Stimulated activated effector memory CD8-positive, alpha-beta T cell treated with anti-CD3 and anti-CD28 coated beads, Interleukin-12 subunit alpha, Interleukin-12 subunit beta, amount 100 ng/mL, for 72 hours (primary cell): ENCODE data around the gene GDF10.

Experiments
- ATAC-seq: fragments of 150-1000 bp; cut with Tn5 transposase; 2 replicates; pipeline ENCODE4 v1.10.0; 2021
- DNase-seq, 2 donors: peaks; one replicate each; pipeline ENCODE4 v3.0.0; 2021 to 2022; ENCODE audit warnings: low spot score in 2 of 2
- H3K27ac Mint-ChIP-seq: one replicate; pipeline ENCODE4 v1.8.0; 2022; ENCODE audit warnings: mild to moderate bottlenecking, mixed read lengths
- H3K36me3 Mint-ChIP-seq: one replicate; pipeline ENCODE4 v1.8.0; 2022; ENCODE audit warnings: mild to moderate bottlenecking, mixed read lengths
- H3K4me1 Mint-ChIP-seq: one replicate; pipeline ENCODE4 v1.8.0; 2022; ENCODE audit warnings: mixed read lengths
- H3K4me3 Mint-ChIP-seq: one replicate; pipeline ENCODE4 v1.8.0; 2022; ENCODE audit warnings: mild to moderate bottlenecking, mixed read lengths
- H3K9me3 Mint-ChIP-seq: one replicate; pipeline ENCODE4 v1.8.0; 2022; ENCODE audit warnings: mixed read lengths

Gene GDF10

DNA sequence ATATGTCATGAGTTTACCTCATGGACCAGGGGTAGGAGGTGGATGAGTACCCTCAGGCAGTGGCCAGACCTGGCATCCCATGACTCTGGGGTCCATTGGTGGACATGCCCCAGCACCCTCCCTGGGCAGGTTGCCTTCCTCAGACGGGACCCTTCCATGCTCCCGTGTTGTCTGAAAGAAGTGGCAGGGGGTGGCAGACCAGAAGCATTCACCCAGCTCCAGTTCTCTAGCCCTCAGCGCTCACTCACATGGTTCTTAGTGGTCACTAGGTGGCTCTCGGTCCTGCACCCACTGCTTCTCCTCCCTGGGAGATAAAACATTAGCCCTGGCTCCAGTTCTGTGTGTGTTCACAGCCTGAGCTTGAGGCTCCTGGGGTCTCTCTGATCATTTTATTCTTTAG, 54.2 kb downstream of the GDF10 start:
- no peak overlapping the region for H3K27ac Mint-ChIP-seq
- ATAC-seq (no peak), DNase-seq (no peak)
- H3K4me1 Mint-ChIP-seq, result no peaks in the 10 kb centered on the region
- no peaks in the 10 kb centered on the region for H3K9me3 Mint-ChIP-seq
- H3K4me3 Mint-ChIP-seq, result no peak overlapping the region
- no peaks in the 10 kb centered on the region for H3K36me3 Mint-ChIP-seq

DNA sequence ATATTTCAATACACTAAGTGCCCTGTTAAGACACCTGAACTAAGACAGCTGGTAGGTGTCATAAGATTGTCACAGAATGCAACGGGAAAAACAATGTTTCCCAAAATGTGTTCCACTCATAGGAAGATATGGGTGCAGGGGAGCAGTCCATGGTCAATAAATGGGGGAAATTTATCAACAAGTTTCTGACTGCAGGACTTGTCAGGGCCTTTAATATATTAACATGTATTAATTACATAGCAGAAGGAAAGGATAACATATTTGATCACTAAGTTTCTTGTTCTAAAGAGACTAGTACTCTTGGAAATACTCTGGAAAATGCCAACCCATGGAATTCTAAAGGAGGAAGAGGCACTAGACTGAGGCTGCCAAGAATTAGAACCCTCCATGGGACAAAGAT, 54.9 kb downstream of the GDF10 start:
- DNase-seq, result no peak
- Mint-ChIP-seq H3K4me3 (no peak overlapping the region), H3K4me1 (no peaks in the 10 kb centered on the region), H3K9me3 (no peaks in the 10 kb centered on the region), H3K27ac (no peak overlapping the region), H3K36me3 (no peaks in the 10 kb centered on the region)
- no peak for ATAC-seq

DNA sequence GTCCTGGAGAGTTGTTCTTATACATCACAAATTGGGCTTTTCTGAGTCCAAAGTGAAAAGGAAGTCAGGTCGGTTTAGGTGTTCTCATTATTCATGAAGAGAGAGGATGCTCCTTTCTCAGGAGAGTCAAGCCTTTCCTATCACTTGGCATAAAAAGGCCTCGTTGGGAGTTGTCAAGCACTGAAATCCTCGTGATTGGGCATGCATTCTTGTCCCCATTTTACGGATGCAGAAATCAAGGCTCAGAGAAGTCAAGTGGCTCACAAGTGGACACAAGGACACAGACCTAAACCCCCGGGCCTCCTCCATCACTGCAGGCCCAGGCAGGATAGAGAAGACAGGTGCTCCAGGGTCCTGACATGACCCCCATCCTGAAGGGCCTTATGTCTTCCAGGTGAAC, 56.7 kb downstream of the GDF10 start:
- Mint-ChIP-seq H3K4me3 (no peak overlapping the region), H3K36me3 (no peaks in the 10 kb centered on the region), H3K9me3 (no peaks in the 10 kb centered on the region), H3K4me1 (no peaks in the 10 kb centered on the region), H3K27ac (no peak overlapping the region)
- ATAC-seq (no peak), DNase-seq (no peak)

DNA sequence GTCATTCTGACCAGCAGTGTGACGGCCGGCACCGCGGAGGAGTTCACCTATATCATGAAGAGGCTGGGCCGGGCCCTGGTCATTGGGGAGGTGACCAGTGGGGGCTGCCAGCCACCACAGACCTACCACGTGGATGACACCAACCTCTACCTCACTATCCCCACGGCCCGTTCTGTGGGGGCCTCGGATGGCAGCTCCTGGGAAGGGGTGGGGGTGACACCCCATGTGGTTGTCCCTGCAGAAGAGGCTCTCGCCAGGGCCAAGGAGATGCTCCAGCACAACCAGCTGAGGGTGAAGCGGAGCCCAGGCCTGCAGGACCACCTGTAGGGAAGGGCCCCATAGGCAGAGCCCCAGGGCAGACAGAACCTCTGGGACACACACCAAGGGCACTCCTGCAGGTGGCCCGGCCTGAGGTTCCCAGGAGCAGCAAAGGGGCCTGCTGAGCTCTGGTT, 57.2 kb downstream of the GDF10 start:
- Mint-ChIP-seq H3K36me3 (no peaks in the 10 kb centered on the region), H3K4me1 (no peaks in the 10 kb centered on the region), H3K4me3 (no peak overlapping the region), H3K9me3 (no peaks in the 10 kb centered on the region), H3K27ac (no peak overlapping the region)
- DNase-seq (no peak), ATAC-seq (no peak)

DNA sequence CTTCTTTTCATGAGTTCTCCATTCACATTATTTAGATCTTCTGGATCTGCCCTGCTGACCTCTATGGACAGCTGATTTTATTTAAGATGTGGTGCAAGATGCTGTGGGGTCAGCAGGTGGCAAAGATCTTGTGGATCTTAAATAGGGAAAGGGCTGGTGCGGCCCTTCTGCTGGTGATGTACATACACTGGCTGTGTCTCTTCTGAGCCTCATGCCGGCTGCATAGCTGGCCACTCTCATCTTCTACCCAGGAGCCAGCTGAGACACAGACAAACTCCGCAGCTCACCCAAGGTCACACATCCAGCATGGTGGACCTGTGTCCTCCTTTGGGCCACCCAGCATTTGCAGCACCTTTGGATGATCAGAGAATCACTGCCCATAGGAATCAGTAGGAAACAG, 57.9 kb downstream of the GDF10 start:
- no peaks in the 10 kb centered on the region for H3K9me3 Mint-ChIP-seq
- DNase-seq, result no peak
- H3K4me1 Mint-ChIP-seq, result no peaks in the 10 kb centered on the region
- H3K36me3 Mint-ChIP-seq, result no peaks in the 10 kb centered on the region
- no peak for ATAC-seq
- no peak overlapping the region for H3K27ac Mint-ChIP-seq
- no peak overlapping the region for H3K4me3 Mint-ChIP-seq

GRCh38 chr10:47358457-47358856, 58.5 kb downstream of the GDF10 start:
- H3K4me1 Mint-ChIP-seq, result no peaks in the 10 kb centered on the region
- H3K9me3 Mint-ChIP-seq, result no peaks in the 10 kb centered on the region
- ATAC-seq, result peak; percentile 20

GRCh38 chr10:47359101-47359500, 59.1 kb downstream of the GDF10 start:
- H3K36me3 Mint-ChIP-seq, result no peaks in the 10 kb centered on the region
- no peaks in the 10 kb centered on the region for H3K9me3 Mint-ChIP-seq
- DNase-seq (no peak), ATAC-seq (no peak)
- no peaks in the 10 kb centered on the region for H3K4me1 Mint-ChIP-seq
- no peak overlapping the region for H3K27ac Mint-ChIP-seq
- H3K4me3 Mint-ChIP-seq, result no peak overlapping the region

More at GRCh38 chr10:47358457-47358856, 58.5 kb downstream of the GDF10 start:
- Mint-ChIP-seq H3K4me3 (no peak overlapping the region), H3K27ac (no peak overlapping the region), H3K36me3 (no peaks in the 10 kb centered on the region)
- DNase-seq, result no peak

- no peak for DNase-seq
- no peak for ATAC-seq
- Mint-ChIP-seq H3K9me3 (no peaks in the 10 kb centered on the region), H3K36me3 (no peaks in the 10 kb centered on the region), H3K4me1 (no peaks in the 10 kb centered on the region), H3K4me3 (no peak overlapping the region), H3K27ac (no peak overlapping the region)
Observed at GRCh38 chr10:47359626-47360418, 59.8 kb downstream of the GDF10 start.

DNA sequence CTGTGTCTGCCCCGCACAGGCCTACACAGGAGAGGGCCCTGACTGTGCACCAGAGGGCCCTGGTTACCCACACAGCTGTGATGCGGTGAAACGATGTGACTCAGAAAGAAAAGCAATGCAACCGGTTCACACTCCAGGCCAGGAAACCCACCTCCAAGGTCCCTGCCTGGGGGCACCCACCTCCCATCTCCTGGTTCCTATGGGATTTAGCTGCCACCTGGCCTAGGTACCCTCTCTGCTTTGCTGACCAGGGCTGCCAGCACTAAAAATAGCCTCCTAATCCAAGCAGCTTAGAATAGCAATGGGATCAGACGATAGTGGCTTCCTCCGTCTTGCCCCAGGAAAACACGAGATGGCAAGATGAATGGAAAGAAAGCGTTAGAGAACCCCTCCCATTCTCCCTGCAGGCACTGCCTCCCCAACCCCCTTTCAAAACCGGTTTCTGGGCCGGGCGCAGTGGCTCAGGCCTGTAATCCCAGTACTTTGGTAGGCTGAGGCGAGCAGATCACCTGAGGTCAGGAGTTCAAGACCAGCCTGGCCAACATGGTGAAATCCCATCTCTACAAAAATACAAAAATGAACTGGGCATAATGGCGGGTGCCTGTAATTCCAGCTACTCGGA, 60.5 kb downstream of the GDF10 start:
- no peak for ATAC-seq
- Mint-ChIP-seq H3K4me1 (no peaks in the 10 kb centered on the region), H3K27ac (no peak overlapping the region), H3K36me3 (no peaks in the 10 kb centered on the region), H3K4me3 (no peak overlapping the region), H3K9me3 (no peaks in the 10 kb centered on the region)
- DNase-seq, result no peak

GRCh38 chr10:47361293-47361692, 61.3 kb downstream of the GDF10 start:
- peak in 1 of 2 donors; percentile 62 for DNase-seq
- H3K36me3 Mint-ChIP-seq, result no peaks in the 10 kb centered on the region
- no peak overlapping the region for H3K27ac Mint-ChIP-seq
- H3K4me3 Mint-ChIP-seq, result no peak overlapping the region
- no peaks in the 10 kb centered on the region for H3K9me3 Mint-ChIP-seq
- H3K4me1 Mint-ChIP-seq, result no peaks in the 10 kb centered on the region
- no peak for ATAC-seq

DNA sequence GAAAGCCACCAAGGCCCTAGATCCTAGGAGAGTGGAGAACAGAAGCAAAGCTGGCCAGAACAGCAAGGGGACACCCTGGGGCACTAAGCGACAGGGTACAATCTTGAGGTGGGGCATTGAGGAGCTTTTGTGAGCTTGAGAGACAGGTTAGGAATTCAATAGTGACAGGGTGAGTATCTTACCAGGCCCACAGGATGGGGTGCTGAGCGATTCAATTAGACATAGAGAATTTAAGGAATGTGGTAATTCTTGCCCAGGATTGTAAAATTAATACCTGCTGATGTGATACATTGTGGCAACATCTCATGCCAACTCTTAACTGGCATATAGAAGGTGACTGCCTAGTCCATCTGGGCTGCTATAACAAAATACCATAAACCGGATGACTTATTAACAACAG, 62.2 kb downstream of the GDF10 start:
- DNase-seq (no peak), ATAC-seq (no peak)
- no peaks in the 10 kb centered on the region for H3K4me1 Mint-ChIP-seq
- no peak overlapping the region for H3K4me3 Mint-ChIP-seq
- no peaks in the 10 kb centered on the region for H3K9me3 Mint-ChIP-seq
- H3K36me3 Mint-ChIP-seq, result no peaks in the 10 kb centered on the region
- H3K27ac Mint-ChIP-seq, result no peak overlapping the region
